Fibroblast of gingiva (primary cell): Measurements from ENCODE around the gene JAKMIP3.

Source experiments
- DNase-seq: peaks from one replicate; pipeline ENCODE4 v3.0.0-alpha.2; 2011; ENCODE audit warnings: low read depth

Gene JAKMIP3

DNA sequence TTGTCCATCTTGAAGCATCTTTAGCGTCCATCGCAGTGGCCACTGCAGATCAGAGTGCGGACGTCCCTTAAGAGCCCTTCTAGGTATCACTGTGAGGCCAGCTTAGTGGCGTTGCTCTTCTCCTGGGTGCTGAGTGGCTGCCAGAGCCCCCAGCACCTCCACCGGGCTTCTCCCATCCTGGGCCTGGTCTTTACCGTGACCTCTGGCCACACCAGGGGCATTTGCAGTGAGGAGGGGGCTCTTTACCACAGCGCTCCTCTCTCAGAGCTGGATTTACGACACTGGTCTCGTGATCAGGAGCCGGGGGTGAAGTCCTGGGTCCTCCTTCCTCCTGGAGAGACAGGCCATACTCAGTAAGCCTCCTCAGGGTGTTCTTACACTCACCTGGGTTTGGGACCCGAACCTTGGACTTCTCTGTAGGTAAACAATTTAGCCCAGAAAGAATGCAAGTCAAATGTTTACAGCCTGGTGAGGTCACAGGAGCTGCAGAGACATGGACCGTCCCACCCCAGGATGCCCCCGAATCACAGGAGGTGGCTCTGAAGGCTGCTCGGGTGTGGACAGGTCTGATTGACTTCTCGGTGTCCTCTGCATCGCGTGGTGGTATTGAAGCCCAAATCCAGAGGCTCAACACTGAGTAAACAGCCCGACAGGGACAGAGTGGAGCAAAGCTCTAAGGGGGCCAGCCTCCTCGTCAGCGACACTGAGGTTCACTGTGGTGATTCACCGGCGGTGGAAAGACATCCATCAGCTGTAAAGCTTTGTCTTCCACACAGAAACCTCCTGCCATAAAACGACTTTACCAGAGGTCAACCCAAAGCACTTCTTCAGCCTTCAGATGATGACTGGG is 33.0 kb downstream of the JAKMIP3 start:
- DNase-seq = no peak

DNA sequence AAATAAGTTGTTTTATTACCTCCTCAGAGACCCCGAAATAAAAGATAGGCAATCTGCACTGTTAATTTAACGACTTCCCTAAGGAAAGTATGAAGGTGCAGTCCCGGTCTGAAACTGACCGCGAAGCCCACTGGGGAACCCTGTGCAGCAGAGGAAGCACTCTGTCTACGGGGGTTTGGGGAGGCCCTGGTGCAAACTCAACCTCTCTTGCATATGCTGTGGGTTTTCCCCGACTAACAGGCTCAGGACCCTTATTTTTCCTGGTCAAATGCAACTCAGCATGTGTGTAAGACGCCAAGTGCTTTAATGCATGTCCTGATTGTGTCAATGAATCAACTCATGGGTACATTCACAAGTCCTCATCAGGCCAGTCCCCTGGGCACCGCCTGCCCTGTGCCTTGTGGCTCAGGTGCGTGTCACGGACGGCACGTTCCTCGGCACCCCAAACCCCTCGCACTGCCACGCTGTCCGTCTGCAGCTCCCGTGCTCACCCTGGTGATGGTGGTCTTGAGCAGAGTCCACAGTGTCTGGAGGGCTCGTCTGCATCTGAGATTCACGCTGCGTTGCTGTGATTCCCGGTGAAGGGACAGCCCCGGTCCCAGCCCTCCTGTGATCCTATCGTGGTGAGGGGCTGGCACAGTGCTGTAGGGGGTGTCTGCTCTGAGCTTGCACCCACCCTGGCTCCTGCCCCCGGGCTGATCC is 33.8 kb downstream of the JAKMIP3 start:
- DNase-seq = no peak

DNA sequence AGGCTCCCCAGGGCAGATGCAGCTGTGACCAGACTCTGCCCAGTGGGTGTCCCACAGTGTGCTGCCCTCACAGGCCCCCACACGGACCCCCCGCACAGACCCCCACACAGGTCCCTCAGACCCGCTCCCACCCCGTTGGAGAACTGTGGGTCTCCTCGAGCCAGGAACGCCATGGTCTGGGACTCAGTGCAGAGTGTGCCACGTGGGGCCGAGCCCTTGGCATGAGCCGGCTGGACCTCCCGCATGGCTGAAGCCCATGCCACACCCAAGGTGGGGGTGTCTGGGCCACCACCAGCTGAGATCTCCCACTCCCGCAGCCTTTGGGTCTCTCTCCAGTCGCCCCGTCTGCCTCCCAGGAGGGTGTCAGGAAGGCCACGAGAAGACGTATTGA is 34.3 kb downstream of the JAKMIP3 start:
- DNase-seq = no peak

DNA sequence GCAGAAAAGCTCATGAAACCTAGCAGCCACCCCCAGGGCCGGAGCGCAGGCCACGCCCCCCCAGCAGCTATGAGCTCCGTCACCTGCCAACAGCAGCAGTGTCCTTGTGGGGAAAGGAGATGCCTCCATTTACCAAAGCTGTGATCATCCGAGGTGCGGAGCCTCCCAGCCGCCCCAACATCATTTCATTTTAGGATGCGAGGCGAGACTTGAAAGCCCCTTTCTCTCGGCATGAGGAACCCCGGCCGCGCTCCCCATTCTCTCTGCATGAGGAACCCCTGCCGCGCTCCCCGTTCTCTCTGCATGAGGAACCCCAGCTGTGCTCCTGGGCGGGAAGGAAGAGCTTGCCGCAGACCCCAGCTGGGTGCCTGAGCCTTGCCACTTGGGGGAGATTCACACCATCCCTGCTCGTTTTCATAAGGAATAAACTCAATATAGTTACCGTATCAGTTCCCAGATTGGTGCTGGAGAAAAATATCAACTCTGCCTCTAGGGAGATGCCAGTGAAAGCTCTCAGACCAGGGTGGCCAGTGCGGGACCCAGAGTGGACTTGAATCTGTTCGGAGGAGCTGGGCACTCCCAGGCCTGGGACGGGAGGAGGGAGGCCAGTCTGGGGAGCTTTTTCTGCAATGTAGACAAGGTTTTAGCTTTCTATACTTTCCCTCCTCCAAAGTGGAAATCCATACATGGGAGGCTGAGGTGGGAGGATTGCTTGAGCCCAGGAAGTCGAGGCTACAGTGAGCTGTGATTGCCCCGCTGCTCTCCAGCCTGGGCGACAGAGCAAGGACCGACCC is 35.0 kb downstream of the JAKMIP3 start:
- no peak for DNase-seq

DNA sequence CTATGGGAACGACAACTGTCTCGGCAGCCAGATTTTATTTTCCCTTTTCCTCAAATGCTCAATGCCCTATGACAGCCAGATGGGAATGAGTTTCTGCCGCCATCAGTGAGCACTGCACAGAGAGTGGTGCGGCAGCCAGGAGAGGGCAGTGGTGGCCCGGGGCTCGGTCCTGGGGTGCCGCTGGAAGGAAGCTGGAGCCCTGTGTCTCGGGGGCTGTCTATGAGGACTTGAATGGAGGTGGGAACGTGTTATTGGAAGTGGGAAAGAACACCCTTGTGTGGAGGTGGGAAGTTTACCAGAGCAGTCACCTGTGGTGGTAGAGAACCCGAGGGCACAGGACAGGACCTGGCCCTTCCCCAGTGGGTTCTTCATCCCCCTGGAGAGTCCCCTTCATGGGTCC is 35.8 kb downstream of the JAKMIP3 start:
- DNase-seq = no peak

DNA sequence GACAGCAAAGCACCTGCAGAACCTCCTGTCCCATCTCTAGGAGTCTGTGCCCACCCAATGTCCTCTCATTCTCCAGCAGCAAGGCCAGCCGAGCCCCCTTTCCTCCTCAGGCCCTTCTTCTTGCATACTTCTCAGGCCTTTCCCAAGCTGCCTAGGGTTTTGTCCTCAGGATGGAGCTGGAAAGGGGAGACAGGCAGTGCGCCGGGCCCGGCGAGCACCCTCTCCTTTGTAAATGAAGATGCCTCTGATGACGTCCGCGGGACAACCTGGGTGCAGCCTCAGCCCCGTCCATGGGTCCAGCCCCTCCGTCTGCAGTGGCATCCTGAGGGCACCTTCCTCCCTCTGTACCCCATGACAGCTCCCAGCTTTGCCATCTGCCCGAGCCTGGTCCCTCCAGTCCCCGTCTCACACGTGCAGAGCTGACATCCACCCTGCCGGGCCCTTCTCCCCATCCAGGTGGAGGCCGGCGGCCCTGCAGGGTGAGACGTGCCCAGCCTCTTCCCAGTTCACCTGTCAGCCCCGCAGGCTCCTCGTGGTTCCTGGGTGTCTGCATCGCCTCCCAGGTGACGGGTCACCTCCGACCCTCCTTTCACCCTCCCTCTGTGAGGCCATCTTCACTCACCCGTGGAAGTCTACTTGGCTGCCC is 36.4 kb downstream of the JAKMIP3 start:
- no peak for DNase-seq

DNA sequence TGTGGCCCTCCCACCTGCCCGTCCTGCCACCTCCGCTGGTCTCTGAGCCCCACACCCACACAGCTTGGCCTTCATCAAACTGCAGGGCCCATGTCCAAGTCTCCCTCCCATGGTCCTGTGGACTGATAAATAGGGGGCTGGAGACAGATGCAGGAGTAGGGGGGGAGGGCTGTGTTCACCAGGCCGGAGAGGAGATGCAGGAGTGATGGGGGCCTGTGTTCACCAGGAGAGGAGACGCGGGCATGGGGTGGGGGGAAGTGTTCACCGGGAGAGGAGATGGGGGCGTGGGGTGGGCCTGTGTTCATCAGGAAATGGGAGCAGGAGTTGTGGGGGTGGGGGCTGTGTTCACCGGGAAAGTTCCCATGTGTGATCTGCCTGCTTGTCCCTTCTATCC is 37.0 kb downstream of the JAKMIP3 start:
- no peak for DNase-seq

DNA sequence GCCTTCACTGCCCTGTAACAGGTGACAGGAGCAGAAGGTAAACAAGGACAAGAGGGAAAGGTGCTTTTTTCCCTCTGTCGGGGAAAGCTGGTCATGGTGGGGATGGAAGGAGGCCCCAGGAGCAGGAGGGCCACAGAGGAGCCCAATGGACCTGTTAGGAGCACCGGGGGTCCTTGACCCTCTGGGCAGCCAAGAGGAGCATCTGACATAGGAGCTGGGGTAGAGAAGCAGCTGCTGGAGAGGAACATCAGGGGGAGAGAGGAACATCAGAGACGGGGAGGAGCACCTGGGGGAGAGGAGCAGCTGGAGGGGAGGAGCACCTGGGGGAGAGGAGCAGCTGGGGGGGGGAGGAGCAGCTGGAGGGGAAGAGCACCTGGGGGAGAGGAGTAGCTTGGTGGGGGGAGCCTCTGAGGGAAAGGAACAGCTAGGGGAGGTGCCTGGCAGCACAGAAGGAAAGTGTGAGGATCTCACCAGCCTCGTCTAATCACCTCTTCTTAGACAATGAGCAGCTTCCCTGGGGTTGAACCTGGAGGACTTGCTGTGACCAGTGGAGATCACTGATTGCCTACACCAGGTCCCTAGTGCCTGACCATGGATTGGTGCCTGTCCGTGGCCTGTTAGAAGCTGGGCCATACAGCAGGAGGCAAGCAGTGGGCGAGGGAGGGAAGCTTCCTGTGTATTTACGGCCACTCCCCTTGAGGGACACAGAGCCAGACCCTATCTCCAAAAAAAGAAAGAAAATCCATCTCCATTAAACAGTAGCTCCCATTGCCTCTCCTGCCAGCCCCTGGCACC is 37.6 kb downstream of the JAKMIP3 start:
- no peak for DNase-seq

DNA sequence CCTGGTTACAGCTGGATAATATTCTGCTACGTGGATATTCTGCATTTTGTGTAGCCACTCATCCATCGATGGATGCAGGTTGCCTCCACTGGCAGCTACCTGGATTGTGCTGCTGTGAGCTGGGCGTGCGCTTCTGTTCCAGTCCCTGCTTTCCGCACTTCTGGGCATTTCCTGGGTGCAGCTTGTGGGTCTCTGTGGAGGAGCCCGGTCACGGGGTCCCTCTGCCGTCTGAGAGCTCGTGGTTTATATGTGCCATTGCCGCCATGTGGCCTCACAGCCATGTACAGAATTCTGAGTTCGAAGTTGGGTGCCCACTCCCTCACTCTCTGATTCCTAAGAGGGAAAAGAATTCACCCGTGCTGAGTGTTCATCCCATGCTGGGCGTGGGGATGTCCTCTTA is 38.3 kb downstream of the JAKMIP3 start:
- DNase-seq = no peak

DNA sequence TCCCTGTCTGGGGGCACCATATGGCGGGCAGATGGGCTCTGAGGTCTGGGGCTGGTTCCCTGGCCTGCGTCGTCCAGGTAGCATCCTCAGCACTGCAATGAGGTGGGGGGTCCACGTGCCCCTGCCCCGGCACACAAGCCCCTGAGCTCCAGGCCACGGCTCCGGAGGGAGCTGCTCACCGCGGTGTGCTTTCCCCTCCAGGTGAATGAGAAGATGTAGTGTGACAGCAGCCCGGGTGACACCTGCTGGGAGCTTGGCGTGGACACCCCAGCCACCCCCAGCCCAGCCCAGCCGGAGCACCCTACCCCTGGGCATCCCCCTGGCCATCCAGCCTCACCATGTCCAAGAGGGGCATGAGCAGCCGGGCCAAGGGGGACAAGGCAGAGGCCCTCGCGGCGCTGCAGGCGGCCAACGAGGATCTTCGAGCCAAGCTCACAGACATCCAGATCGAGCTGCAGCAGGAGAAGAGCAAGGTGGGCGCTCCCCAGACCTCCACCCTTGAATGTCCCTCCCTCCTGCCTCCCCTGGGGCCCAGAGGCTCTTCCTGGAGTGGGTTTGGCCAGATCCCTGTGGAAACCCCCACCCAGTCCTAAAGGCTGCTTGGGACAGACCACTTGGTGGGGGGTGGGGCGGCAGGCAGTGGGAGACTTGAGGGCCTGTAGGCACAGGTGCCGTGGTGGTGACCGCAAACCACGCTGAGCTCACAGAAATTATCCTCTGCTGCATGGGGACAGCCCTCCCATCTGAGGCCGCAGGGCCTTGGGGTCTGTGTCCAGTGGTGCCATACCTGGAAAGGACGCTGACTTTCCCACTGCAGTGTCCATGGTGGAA is 38.9 kb downstream of the JAKMIP3 start:
- DNase-seq = no peak

DNA sequence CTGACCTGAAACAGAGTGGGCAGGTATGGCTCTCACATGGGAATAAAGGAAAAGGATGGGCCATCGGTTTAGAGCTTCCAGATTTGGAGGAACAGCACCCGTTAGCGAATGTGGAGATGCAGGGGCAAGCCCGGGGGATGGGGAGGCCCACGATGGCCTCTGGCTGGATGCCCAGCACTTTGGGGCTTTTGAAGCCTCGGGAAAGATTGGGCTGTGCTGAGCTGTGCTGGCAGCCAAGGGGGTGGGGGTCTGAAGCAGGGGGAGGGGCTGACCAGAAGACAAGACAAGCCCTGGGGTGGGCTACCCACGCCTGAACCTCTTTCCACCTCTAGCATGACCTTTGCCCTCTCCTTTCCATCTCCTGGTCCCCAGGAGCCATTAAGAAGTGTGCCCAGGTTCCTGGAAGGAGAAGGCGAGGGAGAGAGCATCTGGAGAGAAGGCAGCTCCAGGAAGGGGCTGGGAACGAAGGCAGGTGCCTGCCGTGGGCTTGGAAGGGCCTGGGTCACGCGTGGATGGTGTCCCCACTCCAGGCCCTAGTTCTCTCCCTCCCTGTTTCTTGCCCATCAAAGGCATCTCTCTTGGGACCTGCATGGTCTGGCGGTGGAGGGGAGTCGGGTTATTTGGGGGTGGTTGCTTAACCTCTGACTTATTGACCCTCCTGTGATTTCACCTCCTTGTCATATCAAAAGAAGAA is 39.7 kb downstream of the JAKMIP3 start:
- DNase-seq = no peak

DNA sequence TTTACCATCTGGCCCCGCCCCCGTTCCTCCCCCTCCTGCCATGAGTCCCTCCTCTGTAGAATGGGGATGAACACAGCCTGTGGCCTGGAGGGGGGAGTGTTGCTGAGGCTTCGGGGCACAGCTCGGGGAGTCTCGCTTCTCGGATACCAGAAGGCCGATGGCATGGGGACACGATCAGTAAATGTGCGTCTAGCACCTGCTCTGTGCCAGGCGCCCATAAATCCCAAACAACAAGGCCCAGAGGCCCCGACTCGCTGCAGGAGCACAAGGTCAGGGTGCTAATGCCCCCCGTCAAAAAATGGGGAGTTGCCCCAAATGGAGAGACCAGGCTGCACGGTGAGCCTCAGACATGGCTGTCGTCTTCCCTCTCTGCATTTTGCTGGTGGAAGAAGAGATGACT is 40.7 kb downstream of the JAKMIP3 start:
- DNase-seq = no peak

DNA sequence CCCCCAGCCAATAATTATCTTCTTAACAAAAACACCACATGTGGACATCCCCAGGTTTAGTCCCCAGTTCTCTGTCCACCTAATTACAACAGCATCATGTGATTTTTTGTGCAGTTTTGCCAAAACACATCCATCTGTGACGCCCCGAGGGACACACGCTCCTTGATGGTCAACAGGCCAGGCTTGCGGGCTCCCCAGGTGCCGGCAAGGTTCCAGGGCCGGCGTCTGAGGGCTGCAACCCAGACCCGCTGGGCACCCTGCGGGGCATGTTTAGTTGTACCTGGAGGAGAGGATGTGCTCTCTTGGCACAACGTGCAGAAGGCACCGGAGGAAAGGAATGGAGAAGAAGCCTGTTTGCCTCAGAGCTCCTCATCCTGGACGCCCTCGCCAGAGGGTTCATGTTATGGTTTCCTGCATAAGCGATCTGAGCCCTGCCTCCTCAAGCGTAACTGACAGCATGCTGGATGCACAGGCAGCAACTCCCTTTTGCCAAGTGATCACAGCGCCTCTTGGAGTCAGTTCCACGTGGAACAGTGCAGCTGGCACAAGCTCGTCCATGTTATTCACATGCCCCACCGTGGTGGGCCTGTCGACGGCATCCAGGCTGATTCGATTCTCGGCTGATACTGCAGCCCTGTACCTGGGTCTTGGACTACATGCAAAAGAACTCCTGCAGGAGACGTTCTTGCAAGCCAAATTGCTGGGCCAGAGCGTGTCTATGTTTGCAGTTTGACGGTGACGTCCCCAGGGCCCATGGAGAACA is 41.6 kb downstream of the JAKMIP3 start:
- DNase-seq = no peak

DNA sequence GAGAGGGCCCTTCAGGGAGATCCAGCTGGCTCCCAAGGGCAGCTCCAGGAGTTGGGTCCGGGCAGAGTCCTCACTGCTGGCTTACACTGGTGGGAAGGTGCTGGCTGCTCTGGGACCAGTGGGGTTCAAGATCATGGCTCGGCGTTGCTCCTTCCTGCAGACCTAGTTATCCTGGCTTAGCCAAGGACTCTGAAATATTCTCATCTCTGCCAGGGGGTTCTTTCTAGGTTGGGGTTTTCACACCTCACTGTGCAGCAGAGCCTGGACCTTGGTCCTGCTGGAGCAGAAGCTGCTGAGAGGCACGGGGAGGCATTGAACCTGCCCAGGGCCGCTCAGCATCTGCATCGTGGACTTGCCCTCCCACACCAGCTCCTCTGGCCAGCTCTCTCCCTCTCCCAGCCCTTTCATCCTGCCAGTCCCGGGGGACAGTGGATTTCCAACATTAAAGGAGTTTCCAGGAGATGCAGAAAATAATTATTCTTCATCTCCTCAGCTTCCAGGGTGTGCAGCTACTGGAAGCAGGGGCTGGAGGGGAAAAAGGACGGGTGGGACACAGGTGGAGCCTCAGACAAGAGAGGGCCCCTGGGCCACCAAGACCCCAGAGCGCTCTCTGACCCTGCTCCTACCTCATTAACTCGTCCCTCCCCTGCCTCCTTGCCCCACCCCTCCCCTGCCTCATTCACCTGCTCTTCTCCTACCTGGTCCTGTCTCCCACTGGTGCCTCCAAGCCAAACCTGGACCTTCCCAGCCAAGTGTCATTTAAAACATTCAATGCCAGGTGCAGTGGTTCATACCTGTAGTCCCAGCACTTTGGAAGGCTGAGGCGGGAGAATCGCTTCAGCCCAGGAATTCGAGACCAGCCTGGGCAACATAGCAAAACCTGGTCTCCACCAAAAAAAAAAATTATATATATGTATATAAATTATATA is 42.5 kb downstream of the JAKMIP3 start:
- no peak for DNase-seq

DNA sequence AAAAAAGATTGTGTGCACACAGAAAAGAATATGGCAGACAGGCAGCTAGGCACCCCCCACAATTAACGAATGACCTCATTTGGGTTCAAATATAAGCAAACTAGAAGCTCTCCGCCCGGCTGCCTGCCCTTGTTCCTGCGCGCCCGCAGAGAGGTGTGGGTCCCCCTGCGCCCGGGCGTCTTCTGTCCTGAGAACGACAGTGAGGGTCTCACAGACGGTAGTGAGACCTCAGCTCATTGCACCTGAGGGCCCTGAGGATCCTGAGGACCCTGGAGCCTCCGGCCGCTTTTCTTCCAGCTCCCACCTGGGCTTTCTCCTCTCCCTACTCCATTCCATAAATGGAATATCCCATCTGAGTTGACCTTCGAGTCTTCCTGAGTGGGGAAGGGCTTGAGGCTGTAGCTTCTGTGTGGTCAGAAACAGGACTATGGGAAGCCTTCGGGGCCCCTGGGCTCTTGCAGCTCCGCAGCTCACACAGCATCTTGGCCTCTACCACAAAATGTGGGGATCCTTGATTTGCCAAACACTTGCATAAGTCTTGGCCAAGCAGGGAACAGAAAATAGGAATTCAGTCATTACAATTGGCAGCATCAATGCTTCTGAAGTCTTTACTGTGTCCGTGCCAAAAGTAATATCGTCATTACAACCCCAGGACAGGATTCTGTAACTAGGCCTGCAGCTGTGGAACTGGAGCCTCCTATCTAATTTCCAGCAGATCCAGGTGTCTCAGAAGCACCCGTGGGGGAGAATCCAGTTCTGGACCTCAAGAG is 43.8 kb downstream of the JAKMIP3 start:
- peak; percentile 58 for DNase-seq

DNA sequence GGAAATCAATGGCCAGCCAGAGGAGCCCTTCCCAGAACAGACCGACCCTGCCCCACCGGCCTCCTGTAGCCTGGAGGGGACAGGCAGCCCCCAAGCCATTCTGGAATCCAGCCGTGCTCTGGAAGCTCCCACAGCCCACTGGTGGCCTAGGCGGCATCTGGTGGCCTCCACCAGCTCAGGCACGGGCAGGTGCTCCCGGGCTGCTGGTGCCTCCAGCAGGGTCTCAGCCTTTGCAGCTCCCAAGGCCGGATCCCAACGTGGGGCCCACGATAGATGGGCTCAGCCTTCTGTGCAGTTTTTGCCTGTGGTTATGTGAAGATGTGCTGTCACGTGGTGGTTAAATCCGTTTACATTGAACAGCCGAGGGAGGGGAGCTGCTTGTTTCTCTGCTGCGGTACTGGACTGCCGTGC is 44.4 kb downstream of the JAKMIP3 start:
- no peak for DNase-seq

DNA sequence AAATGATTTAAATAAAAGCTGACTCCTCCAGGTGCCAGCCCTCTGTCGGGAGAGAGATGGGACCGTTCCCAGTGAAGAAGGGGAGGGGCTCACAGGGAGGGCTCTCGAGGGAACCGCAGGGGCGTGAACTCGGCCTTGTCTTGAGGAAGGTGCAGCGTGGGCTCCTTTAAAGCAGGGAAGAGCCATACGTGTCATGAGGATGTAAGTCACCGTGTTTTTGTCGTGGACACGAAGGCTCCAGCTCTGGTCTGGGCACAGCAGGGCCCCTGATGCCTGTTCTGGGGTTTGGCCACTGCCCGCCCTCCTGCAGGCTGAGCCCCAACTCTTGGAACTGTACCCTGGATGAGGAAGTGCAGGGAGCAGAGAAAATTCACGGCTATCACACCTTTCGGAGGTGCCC is 45.0 kb downstream of the JAKMIP3 start:
- no peak for DNase-seq
